ENCODE results near the gene NFE2. TPM values are rescaled to one million over a fixed set of nuclear protein-coding genes. Genes with fewer than 3 reads are reported as not detected.
"Not testable (repeated sequence)": the region's sequence is repeated elsewhere in the genome, so short reads cannot be mapped to it uniquely, and the experiment has no call there.

Gene NFE2
- total RNA-seq, 1 experiment from 2014 or later, result not detected

DNA sequence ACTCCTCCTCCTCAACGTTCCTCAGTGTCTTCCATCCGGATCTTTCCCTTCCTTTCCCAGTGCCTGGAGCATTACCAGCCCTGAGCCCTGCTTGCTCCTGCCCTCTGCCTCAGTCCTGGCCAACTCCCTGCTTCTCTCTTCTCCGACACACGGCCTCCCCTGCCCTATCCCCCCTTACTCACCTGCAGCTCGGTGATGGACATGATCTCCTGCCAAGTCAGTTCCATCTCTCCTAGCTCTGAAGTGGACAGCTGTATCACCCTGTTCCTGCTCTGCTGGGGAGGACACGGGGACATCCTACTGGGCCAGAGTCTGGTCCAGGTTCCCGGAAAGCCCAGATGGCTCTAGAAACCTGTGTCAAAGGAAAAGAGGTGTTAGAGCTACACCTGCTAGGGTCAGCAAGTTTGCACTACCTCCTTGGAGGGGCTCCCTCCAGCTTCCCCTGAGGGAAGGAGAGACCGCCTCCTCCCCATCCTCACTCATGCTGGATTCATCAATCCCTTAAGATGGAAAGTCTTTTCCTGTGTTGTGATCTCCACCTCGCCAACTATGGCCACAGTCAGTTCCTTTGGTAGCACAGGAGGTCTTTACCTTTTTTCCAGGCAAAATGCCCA, 5.8 kb downstream of the NFE2 start:
- no peaks in the 10 kb centered on the region for H3K9me3 ChIP-seq (replicated peaks)
- H3K4me1 ChIP-seq, result peaks cover 6% of the 10 kb centered on the region
- no peaks in the 10 kb centered on the region for H3K36me3 ChIP-seq
- H3K27me3 ChIP-seq, result no peaks in the 10 kb centered on the region; the same call in 1 of the 2 replicates
- no peak overlapping the region for H3K27ac ChIP-seq
- DNase-seq, result no peak
- no peak overlapping the region for H3K4me3 ChIP-seq

DNA sequence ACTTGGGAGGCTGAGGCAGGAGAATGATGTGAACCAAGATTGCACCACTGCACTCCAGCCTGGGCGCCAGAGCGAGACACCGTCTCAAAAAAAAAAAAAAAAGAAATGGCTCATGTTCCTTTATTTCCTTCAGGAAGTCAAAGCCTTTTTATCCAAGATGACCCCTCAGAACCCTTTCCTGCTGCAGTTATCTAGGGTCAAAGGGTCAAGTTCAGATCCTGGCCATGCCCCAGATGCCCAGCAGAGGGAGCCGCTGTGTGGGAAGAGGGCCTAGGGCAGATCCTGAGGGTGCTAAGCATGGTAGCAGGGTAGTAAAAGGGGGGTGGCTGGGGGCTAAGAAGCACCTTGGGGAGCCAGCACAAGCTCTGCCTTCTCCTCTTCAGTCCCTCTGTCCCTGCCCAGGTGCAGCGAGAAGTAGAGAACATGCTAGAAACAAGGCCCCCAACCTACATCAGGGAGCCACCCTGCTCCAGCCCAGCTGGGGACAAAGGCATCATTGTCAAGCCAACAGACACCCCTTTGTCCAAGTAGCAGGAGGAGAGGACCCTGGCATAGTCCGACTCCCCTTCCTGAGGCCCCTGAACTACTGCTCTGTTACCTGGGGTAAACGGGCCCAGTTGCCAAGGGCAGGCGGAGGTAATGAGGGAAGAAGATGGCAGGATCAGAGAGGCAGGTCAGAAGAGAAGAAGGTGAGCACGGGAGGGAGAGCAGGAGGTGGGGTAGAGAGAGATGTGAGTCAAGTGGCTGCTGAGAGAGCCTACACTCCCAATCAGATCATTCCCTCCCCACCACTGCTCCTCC, 6.5 kb downstream of the NFE2 start:
- Histone ChIP-seq H3K4me1 (no peaks in the 10 kb centered on the region), H3K36me3 (no peaks in the 10 kb centered on the region)
- DNase-seq, result peak; percentile 45 to 68

DNA sequence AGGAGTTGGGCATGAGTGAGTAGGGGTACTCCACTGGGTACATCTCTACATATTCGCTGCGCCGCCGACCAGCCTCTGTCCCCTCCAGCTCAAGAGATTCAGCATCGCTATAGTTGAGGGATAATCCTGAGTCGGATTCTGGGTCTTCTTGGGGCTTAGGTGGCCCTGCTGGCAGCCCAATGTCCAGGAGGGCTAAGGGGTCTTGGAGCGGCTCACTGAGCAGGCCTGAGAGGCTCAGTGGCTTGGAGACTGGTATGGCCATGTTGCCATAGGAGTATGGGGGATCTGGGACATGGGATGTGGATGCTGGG, 7.9 kb downstream of the NFE2 start:
- no peak for DNase-seq

More for the DNA sequence above, 6.5 kb downstream of the NFE2 start:
- Histone ChIP-seq H3K27me3 (no peaks in the 10 kb centered on the region), H3K27ac (no peak overlapping the region), H3K4me3 (no peak overlapping the region), H3K9me3 (replicated peaks) (no peaks in the 10 kb centered on the region)

DNA sequence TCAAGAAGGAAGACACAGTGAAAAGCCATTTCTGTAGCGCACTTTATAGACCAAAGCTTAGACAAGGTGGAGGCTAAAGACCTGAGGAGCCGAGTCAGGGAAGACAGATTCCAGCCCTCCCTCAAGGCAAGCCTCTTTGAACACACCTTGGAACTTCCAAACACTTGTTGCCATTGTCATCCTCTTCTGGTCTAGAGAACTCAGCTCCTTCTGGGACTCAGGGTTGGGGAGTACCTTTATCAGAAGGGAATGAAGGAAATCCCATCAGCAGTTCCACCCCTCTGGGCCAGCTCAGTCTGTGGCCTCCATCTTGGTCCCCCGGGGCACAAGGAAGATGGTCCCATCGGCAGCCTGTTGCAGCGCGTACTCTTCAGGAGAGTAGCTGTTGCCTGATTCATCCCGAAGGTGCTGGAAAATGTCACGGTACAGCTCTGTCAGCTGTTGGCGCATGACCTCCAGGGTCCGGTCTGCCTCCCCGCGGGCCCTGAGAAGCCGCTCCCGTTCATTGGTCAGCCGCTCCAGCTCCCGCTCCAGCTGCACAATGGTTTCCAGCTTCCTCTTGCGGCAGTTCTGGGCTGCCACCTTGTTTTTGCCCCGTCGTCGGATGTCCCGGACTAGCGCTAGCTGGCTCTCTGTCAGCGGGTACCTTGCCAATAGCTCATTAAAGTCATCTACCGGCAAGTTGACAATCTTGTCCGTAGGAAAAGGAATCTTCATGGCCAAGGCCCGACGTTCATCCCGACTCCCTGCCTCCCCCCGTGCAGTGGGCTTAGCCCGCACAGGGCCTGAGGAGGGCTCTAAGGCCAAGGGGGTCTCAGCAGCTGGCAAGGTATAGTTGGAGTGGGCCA, 8.5 kb downstream of the NFE2 start:
- no peak for DNase-seq
- Histone ChIP-seq H3K9me3 (replicated peaks) (no peaks in the 10 kb centered on the region), H3K27me3 (peaks cover 4% of the 10 kb centered on the region; the same call in 1 of the 2 replicates), H3K4me3 (no peak overlapping the region), H3K36me3 (peaks cover 6% of the 10 kb centered on the region), H3K27ac (no peak overlapping the region), H3K4me1 (no peaks in the 10 kb centered on the region)

More for the DNA sequence above, 7.9 kb downstream of the NFE2 start:
- Histone ChIP-seq H3K36me3 (peaks cover under 1% of the 10 kb centered on the region; the same call in 1 of the 2 replicates), H3K9me3 (replicated peaks) (no peaks in the 10 kb centered on the region), H3K27me3 (no peaks in the 10 kb centered on the region), H3K27ac (no peak overlapping the region), H3K4me3 (no peak overlapping the region), H3K4me1 (no peaks in the 10 kb centered on the region)

DNA sequence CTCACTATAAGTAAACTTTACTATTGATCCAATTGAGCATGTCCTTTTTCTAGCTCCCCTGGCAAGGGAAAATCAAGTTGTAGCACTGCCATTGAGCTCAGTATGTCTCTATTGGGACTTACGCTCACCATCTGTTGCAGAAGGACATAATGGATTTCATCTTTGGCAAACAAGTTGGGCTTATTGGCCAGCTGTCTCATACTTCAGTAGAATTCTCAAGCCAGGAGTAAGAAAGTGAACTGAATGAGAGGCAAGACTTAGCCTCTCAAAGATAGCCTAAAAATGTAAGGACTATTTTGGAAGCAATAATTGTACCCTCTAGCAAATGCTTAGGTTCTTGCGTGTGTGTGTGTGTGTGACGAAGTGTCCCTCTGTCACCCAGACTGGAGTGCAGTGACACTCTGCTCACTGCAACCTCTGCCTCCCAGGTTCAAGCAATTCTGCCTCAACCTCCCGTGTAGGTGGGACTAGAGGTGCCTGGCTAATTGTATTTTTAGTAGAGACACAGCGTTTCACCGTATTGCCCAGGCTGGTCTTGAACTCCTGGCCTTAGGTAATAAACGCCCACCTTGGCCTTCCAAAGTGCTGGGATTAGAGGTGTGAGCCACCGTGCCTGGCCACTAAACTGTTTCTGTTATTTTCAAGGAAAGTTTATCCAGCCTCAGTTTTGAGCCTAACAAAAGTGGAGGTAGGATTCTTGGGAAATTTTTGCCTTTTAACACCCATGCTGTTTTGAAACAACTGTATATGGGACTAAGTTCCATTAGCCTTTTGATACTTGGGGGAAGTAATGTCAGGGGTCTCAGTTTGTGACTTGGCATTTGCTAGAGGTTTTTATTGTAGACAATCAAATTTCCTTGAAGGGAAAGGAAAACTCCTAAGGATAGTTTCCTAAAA, 13.3 kb downstream of the NFE2 start:
- no peak for DNase-seq
- H3K36me3 ChIP-seq, result peaks cover 49% of the 10 kb centered on the region
- H3K4me1 ChIP-seq, result no peaks in the 10 kb centered on the region; the same call in 1 of the 2 replicates
- H3K4me3 ChIP-seq, result no peak overlapping the region
- peaks cover 4% of the 10 kb centered on the region; the same call in 1 of the 2 replicates for H3K27me3 ChIP-seq
- no peaks in the 10 kb centered on the region for H3K9me3 ChIP-seq (replicated peaks)
- H3K27ac ChIP-seq, result no peak overlapping the region

DNA sequence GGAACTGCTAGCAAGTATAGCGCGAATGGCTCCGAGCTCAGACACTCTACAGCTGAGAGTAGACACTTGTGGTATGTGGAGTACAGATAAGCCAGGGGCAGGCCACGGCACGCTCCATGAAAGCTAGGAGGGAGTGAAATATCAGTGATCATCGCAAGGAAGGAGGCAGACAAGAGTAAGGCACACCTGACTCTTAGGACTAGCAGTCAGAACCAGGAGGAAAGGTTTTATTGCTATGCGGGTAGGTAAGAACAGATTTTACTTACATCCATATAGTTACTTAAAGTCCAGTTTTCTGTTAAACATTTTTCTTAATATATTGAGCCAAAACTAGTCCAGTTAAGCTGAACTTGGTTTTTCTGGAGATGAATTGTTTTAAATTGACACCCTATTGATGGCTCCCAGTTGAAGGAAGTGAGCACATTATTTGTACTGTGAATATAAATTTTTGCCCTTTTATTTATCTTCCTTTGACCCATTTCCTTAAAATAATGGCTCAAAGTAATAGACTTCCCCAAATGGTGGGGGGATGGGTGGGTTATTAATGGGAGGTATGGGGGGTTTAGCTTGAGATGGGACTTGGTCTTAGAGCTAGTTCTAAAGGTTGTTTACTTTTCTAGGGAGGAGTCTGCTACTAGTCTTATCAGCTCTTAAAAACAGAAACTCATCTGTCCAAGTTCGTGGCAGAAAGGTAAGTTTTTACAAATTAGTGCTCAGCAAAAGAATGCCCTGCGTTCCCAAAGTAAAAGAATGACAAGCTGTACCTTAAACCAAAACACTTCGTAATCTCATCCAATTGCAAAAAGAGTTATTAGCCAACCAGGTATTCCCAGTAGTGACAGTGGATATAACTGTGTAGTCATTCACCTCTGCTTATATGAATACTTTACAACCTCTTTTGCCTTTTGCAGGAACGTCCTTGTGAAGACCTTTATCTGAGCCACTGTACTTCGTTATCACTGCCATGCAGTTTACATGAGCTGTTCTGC, 14.5 kb downstream of the NFE2 start:
- H3K9me3 ChIP-seq (replicated peaks), result no peaks in the 10 kb centered on the region
- H3K36me3 ChIP-seq, result peaks cover 61% of the 10 kb centered on the region
- peak in 1 of 2 experiments; percentile 41 for DNase-seq
- H3K27me3 ChIP-seq, result peaks cover 4% of the 10 kb centered on the region; the same call in 1 of the 2 replicates
- no peak overlapping the region for H3K4me3 ChIP-seq
- H3K4me1 ChIP-seq, result no peaks in the 10 kb centered on the region; the same call in 1 of the 2 replicates
- no peak overlapping the region for H3K27ac ChIP-seq

DNA sequence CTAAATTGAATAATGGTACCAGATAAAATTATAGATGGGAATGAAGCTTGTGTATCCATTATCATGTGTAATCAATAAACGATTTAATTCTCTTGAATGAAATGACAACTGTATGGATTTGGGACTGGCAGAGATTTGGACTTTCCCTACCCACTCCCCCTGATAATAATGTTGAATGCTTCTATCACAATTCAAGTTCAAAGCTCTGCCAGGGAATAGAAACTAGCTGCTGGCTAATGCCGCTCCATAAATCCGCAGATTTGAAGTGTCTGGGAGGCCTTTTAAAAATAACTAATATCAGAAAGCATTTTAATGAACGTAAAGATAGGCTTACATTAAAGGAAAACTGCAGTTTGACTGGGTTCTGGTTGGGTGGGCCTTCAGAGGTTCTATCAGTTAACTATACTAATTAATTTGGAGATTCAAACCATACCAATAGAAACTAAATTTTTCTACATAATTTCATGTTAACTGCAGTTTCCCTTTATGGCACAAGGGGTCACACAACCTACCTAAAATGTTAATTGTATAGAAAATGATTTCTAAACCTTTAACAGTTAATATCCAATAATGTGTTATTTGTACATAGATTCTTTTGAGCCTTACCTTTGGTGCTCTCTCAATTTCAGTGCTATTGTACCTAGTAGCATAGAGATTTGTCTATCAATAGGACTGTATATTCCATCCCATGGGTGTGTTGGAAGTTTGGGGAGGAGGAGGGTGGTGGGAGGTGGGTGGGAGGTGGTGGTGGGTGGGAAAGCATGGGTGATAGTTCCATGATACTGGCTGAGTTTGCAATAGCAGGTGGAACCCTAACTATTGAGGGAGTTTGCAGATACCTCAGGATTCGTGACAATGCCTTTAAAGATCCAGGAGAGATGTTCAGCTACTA, 15.4 kb downstream of the NFE2 start:
- Histone ChIP-seq H3K9me3 (replicated peaks) (no peaks in the 10 kb centered on the region), H3K4me3 (no peak overlapping the region), H3K27me3 (peaks cover 4% of the 10 kb centered on the region; the same call in 1 of the 2 replicates), H3K36me3 (peaks cover 67% of the 10 kb centered on the region), H3K27ac (no peak overlapping the region), H3K4me1 (no peaks in the 10 kb centered on the region; the same call in 1 of the 2 replicates)
- DNase-seq, result no peak

DNA sequence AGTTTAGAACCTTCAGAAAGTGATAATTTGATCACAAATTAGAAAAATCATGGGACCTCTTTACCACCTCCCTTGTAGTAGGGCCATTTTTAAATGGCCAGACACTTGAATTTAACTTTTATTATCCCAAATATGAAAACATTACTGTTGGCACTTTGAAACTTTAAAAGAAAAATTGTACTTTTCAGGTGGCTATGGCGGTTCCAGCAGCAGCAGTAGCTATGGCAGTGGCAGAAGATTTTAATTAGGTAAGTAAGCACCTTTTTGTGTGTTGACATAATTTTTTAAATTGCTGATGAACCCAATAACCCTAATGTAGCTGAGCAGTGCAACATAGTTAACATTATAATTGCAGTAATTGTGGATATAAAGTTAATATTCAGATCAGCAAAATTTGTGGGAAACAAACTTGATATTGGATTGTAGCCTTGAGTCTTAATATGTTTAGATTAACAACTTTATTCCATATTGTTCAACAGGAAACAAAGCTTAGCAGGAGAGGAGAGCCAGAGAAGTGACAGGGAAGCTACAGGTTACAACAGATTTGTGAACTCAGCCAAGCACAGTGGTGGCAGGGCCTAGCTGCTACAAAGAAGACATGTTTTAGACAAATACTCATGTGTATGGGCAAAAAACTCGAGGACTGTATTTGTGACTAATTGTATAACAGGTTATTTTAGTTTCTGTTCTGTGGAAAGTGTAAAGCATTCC, 16.6 kb downstream of the NFE2 start:
- H3K27me3 ChIP-seq; H3K4me1 ChIP-seq; H3K27ac ChIP-seq; DNase-seq; H3K9me3 ChIP-seq (replicated peaks): not testable (repeated sequence)
- H3K36me3 ChIP-seq, result peaks cover 67% of the 10 kb centered on the region
- peak overlapping the region; percentile 82 for H3K4me3 ChIP-seq

DNA sequence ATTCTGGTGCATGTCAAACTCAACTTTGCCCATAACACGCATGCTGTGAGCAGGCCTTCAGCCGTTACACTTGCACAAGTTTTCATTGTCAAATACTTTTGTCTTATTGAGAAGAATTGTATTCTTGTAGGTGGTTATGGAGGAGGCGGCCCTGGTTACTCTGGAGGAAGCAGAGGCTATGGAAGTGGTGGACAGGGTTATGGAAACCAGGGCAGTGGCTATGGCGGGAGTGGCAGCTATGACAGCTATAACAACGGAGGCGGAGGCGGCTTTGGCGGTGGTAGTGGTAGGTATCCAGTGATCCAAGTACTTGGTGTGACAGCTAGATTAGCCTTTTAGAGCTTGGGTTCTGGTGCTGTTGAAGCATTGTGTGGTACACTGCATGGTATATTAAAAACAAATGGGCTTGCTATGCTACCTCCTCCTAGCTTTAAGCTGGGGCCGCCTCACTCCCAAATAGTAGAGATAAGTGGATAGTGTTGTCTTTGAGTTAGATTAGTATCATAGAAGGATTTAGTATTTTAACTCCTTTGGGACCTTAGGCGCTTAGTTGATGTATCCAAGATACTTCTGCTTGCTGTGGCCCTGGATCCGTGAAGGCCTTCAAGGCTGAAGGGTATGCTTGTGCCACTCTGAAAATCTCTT, 17.7 kb downstream of the NFE2 start:
- Histone ChIP-seq H3K4me1 (no peaks in the 10 kb centered on the region; the same call in 1 of the 2 replicates), H3K27me3 (peaks cover 4% of the 10 kb centered on the region; the same call in 1 of the 2 replicates), H3K9me3 (replicated peaks) (no peaks in the 10 kb centered on the region), H3K36me3 (peaks cover 77% of the 10 kb centered on the region), H3K4me3 (peak overlapping the region; percentile 82), H3K27ac (no peak overlapping the region)
- no peak for DNase-seq

DNA sequence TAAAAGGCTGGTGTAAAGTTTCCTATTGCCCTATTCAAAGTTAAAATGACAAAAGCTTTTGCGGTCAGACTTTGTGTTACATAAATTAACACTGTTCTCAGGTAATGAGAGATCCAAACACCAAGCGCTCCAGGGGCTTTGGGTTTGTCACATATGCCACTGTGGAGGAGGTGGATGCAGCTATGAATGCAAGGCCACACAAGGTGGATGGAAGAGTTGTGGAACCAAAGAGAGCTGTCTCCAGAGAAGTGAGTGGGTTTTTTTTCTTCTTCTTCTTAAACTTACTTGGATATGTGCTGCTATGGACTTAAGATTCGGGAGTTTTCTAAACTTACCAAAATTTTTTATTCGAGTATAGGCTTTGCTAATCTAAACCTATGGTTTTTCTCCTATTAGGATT, 19.1 kb downstream of the NFE2 start:
- Histone ChIP-seq H3K4me3 (peak overlapping the region; percentile 82), H3K27ac (peak overlapping the region; percentile 98), H3K36me3 (peaks cover 69% of the 10 kb centered on the region)
- not testable (repeated sequence) for H3K9me3 ChIP-seq (replicated peaks); DNase-seq; H3K4me1 ChIP-seq; H3K27me3 ChIP-seq

DNA sequence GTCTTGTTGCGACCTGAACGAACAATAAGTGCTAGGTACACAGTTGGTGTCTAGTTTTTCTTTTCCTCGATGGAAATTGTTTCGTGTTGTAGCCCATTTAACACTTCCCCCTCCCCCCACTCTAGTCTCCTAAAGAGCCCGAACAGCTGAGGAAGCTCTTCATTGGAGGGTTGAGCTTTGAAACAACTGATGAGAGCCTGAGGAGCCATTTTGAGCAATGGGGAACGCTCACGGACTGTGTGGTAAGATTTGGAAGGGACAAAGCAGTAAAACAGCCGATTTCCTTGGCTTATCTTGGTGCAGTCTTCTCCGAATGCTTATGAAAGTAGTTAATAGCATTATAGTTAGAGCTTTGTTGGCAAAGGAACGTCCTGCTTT, 19.6 kb downstream of the NFE2 start:
- Histone ChIP-seq H3K36me3 (peaks cover 69% of the 10 kb centered on the region), H3K4me3 (peak overlapping the region; percentile 82), H3K27ac (peak overlapping the region; percentile 98)
- H3K27me3 ChIP-seq; H3K9me3 ChIP-seq (replicated peaks); H3K4me1 ChIP-seq; DNase-seq: not testable (repeated sequence)

Data from SJCRH30 (cell line).